Endothelial cell of umbilical vein (primary cell): Measurements from ENCODE around the gene TMEM252. TPM values are rescaled to one million over a fixed set of nuclear protein-coding genes. Genes with fewer than 3 reads are reported as not detected.

ENCODE experiments used
- BruUV-seq: library from RNA; stranded (reverse); fragments of 400-500 nt; replicated peaks from 2 replicates; lab custom pipeline; 2021; lab: Mats Ljungman, UMichigan
- CTCF ChIA-PET: fragments of 300-600, 350-600 bp; sonication (Branson Sonifier 250); formaldehyde crosslinking; loops from one replicate; lab custom pipeline; 2021; ENCODE audit warnings: antibody characterized with exemption, inconsistent platforms; lab: Charles Lee
- POLR2A ChIA-PET: fragments of 300-600, 350-600 bp; sonication (Branson Sonifier 250); formaldehyde crosslinking; loops from one replicate; lab custom pipeline; 2021; ENCODE audit warnings: antibody characterized with exemption, inconsistent platforms; lab: Charles Lee
- DNase-seq: peaks from one replicate; pipeline ENCODE4 v3.0.0-alpha.2; 2011; ENCODE audit warnings: low read depth, low spot score
- FAIRE-seq: peaks from 2 replicates; lab custom pipeline; 2011; peaks lifted over from hg19 to GRCh38; lab: Jason Lieb, UNC
- H2AFZ ChIP-seq: 2 replicates; pipeline ENCODE4 v1.6.0; 2012; ENCODE audit warnings: low read depth, low read length, control low read depth, inconsistent platforms
- H3K27ac ChIP-seq: 2 replicates; pipeline ENCODE4 v1.5.1; 2011; ENCODE audit warnings: low read depth, mild to moderate bottlenecking, control low read depth, low read length, moderate library complexity; ENCODE audit not compliant: insufficient read depth
- H3K27me3 ChIP-seq, 2 experiments: 2 replicates each; pipeline versions ENCODE4 v1.6.0 to v1.6.1; 2011; ENCODE audit warnings: low read length in 2 of 2, mixed read lengths in 1 of 2; ENCODE audit not compliant: control insufficient read depth in 2 of 2, insufficient read depth in 2 of 2
- H3K36me3 ChIP-seq, 2 experiments: 2 replicates in 1 of 2; 3 replicates in 1 of 2; pipeline ENCODE4 v1.5.1; 2011; ENCODE audit warnings: low read length in 2 of 2, mild to moderate bottlenecking in 1 of 2, moderate library complexity in 1 of 2; ENCODE audit not compliant: control insufficient read depth in 2 of 2, insufficient read depth in 2 of 2; ENCODE audit errors: extremely low read depth in 1 of 2
- H3K4me1 ChIP-seq: 3 replicates; pipeline ENCODE4 v1.5.1; 2011; ENCODE audit warnings: mild to moderate bottlenecking, low read length; ENCODE audit not compliant: control insufficient read depth, insufficient read depth; ENCODE audit errors: extremely low read depth
- H3K4me2 ChIP-seq: 2 replicates; pipeline ENCODE4 v1.6.1; 2011; ENCODE audit warnings: low read length, control low read depth, mixed read lengths; ENCODE audit not compliant: insufficient read depth
- H3K4me3 ChIP-seq, 3 experiments: fragments of 200-600 bp in 1 of 3; sonication (generic), shearing (Covaris generic) in 1 of 3; replicated peaks in 1 of 3; 2 replicates each; pipeline ENCODE4 v1.5.1; 2011 to 2016; ENCODE audit warnings: control low read depth in 3 of 3, low read length in 3 of 3, mild to moderate bottlenecking in 2 of 3, inconsistent platforms in 1 of 3, low read depth in 1 of 3, moderate library complexity in 1 of 3; ENCODE audit not compliant: insufficient read depth in 1 of 3
- H3K79me2 ChIP-seq: 2 replicates; pipeline ENCODE4 v1.6.0; 2012; ENCODE audit warnings: low read length, inconsistent platforms; ENCODE audit not compliant: control insufficient read depth, insufficient read depth
- H3K9ac ChIP-seq: replicated peaks from 2 replicates; pipeline ENCODE3; 2011; ENCODE audit warnings: low read length, control low read depth; ENCODE audit not compliant: insufficient read depth; ENCODE audit errors: extremely low read depth
- H3K9me1 ChIP-seq: replicated peaks from 3 replicates; pipeline ENCODE4 v1.6.0; 2011; ENCODE audit warnings: mild to moderate bottlenecking, low read length; ENCODE audit not compliant: control insufficient read depth, insufficient read depth; ENCODE audit errors: extremely low read depth
- H3K9me3 ChIP-seq: replicated peaks from 2 replicates; pipeline ENCODE4 v1.5.1; 2012; ENCODE audit warnings: low read length, inconsistent platforms; ENCODE audit not compliant: control insufficient read depth, insufficient read depth
- H4K20me1 ChIP-seq: replicated peaks from 2 replicates; pipeline ENCODE3; 2011; ENCODE audit warnings: mild to moderate bottlenecking, low read length; ENCODE audit not compliant: control insufficient read depth, insufficient read depth; ENCODE audit errors: extremely low read depth
- EZH2 ChIP-seq: IDR thresholded peaks from 2 replicates; pipeline ENCODE4 v1.6.1; 2012; ENCODE audit warnings: borderline replicate concordance, low read depth, mild to moderate bottlenecking, moderate library complexity, low read length, inconsistent platforms; ENCODE audit not compliant: severe bottlenecking
- FOS ChIP-seq: IDR thresholded peaks from 2 replicates; pipeline ENCODE4 v1.6.1; 2011; ENCODE audit warnings: mild to moderate bottlenecking, low read length, moderate library complexity, borderline replicate concordance; ENCODE audit not compliant: insufficient read depth
- GATA2 ChIP-seq: IDR thresholded peaks from 2 replicates; pipeline ENCODE4 v1.7.0; 2011; ENCODE audit warnings: low read depth, mild to moderate bottlenecking, moderate library complexity, mixed read lengths, low read length; ENCODE audit not compliant: insufficient read length, insufficient read depth
- JUN ChIP-seq: IDR thresholded peaks from 2 replicates; pipeline ENCODE4 v1.6.1; 2011; ENCODE audit warnings: borderline replicate concordance, low read depth; ENCODE audit not compliant: insufficient read length, insufficient read depth
- MYC ChIP-seq: IDR thresholded peaks from one replicate; pipeline ENCODE4 v1.6.1; 2011; ENCODE audit warnings: mild to moderate bottlenecking, low read depth, low read length
- POLR2A ChIP-seq: IDR thresholded peaks from 2 replicates; pipeline ENCODE4 v1.6.1; 2012; ENCODE audit warnings: low read depth, mild to moderate bottlenecking, control low read depth, low read length
- POLR2AphosphoS5 ChIP-seq: IDR thresholded peaks from 2 replicates; pipeline ENCODE4 v1.6.1; 2012; ENCODE audit warnings: low read depth, mild to moderate bottlenecking, control low read depth, low read length, moderate library complexity; ENCODE audit not compliant: insufficient read depth
- dilution Hi-C: fragments of 300-500 bp; cut with MboI; formaldehyde crosslinking; loops from one replicate; pipeline ENCODE4 v1.15.0; 2019; ENCODE audit warnings: low sequenced_read_pairs; ENCODE audit not compliant: extremely low pct_ligation_motif_present
- intact Hi-C: fragments of 100-400 bp; cut with micrococcal nuclease; formaldehyde crosslinking; loops from one replicate; pipeline ENCODE4 v1.10.0; 2022
- polyA plus RNA-seq, 4 experiments: library from polyadenylated mRNA; depleted of rRNA in 3 of 4; stranded (reverse) in 3 of 4; unstranded in 1 of 4; fragments of >200 nt; gene quantifications; 2 replicates each; pipeline versions ENCODE4 v1.2.1 to v1.2.3, GENCODE V29; 2011 to 2012; ENCODE audit warnings: missing spikeins in 1 of 4
- total RNA-seq: library from RNA; stranded (reverse); gene quantifications from 2 replicates; pipeline ENCODE4 v1.2.3, GENCODE V29; 2021
- TF ChIP-seq, protein P1 (sequence below), 2 donors: IDR thresholded peaks; 1 replicate in 1 of 2; 2 replicates in 1 of 2; pipeline ENCODE4 v1.5.1; 2011; ENCODE audit warnings: low read length in 2 of 2, mild to moderate bottlenecking in 2 of 2, moderate library complexity in 2 of 2, control low read depth in 1 of 2, inconsistent platforms in 1 of 2, low read depth in 1 of 2; ENCODE audit not compliant: insufficient read depth in 1 of 2; ENCODE audit errors: extremely low read depth in 1 of 2
- TF ChIP-seq, protein P2 (sequence below): IDR thresholded peaks from 2 replicates; pipeline ENCODE4 v1.6.1; 2011; ENCODE audit not compliant: insufficient read depth, insufficient read length

TMEM252 gene
- total and polyA plus RNA-seq, 2 donors (not counting 3 experiments of a cell fraction or from before 2014, with no cell fraction given), result not detected

DNA sequence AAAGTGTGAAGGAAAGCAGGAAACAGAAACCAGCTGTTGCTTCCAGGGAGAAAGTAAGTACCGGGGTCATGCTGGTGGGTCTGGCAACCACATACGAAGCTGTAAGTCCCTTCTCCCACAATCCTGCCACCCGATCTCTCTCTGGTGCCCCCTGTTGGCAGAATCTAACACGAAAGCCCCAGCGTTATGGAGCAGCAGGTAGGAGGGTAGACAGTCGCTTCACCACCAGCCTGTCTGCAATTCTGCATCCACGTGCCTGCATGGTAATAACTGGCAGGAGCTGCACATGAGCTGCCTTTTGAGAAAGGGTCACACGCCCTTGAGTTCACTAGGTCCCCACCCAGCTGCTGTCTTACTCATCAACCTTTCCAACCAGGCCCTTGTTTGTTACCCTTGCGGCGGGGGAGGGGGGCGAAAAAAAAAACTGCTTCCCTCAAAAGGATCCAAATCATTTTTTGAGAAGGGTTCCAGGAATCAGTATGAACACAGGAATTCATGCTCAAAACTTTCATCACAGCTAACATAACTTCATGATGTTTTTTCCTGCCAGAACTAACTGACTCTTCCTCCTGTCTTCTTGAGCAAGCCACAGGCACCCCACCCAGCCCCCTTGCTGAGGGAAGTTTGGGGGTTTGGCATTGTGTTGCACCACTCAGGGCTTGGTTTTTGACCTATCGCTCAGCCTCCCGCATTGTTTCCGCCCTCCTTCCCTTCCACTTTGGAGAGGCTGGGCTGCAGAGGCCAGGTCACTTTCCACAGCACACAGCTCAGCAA, 19.6 kb upstream of the TMEM252 start:
- DNase-seq (peak; percentile 20), FAIRE-seq (no peak)
- H2AFZ ChIP-seq, result no peak overlapping the region
- no peaks in the 10 kb centered on the region for H3K27me3 ChIP-seq
- no peaks in the 10 kb centered on the region for H3K9me3 ChIP-seq
- no peaks in the 10 kb centered on the region for H3K9me1 ChIP-seq
- H3K27ac ChIP-seq, result no peak overlapping the region
- H3K4me1 ChIP-seq, result no peaks in the 10 kb centered on the region
- H4K20me1 ChIP-seq, result no peaks in the 10 kb centered on the region
- H3K79me2 ChIP-seq, result no peaks in the 10 kb centered on the region
- CTCF ChIA-PET, result interaction anchor here (0.7 to 1.6 kb wide), 8 partner anchors 8 to 439 kb away, joined by 3 to 7 read pairs (median 4); partner anchors contain the start of gene TMEM252
- intact Hi-C loops, result no loop called here
- POLR2A ChIA-PET, result no interaction called here
- no peak overlapping the region for H3K9ac ChIP-seq
- TF ChIP-seq, protein P1, sequence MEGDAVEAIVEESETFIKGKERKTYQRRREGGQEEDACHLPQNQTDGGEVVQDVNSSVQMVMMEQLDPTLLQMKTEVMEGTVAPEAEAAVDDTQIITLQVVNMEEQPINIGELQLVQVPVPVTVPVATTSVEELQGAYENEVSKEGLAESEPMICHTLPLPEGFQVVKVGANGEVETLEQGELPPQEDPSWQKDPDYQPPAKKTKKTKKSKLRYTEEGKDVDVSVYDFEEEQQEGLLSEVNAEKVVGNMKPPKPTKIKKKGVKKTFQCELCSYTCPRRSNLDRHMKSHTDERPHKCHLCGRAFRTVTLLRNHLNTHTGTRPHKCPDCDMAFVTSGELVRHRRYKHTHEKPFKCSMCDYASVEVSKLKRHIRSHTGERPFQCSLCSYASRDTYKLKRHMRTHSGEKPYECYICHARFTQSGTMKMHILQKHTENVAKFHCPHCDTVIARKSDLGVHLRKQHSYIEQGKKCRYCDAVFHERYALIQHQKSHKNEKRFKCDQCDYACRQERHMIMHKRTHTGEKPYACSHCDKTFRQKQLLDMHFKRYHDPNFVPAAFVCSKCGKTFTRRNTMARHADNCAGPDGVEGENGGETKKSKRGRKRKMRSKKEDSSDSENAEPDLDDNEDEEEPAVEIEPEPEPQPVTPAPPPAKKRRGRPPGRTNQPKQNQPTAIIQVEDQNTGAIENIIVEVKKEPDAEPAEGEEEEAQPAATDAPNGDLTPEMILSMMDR (IDR thresholded peaks at IDR 0.05; ENCODE audit: extremely low read depth in 1 of 2, insufficient read depth in 1 of 2, low read depth in 1 of 2, low read length in 2 of 2), result peak; percentile 34 to 53
- TF ChIP-seq MYC, result no peak
- TF ChIP-seq FOS, result no peak
- dilution Hi-C loops, result no loop called here
- BruUV-seq, result no TSS peak
- no peak overlapping the region for H3K4me3 ChIP-seq
- no peak overlapping the region for H3K4me2 ChIP-seq
- H3K36me3 ChIP-seq, result no peaks in the 10 kb centered on the region

DNA sequence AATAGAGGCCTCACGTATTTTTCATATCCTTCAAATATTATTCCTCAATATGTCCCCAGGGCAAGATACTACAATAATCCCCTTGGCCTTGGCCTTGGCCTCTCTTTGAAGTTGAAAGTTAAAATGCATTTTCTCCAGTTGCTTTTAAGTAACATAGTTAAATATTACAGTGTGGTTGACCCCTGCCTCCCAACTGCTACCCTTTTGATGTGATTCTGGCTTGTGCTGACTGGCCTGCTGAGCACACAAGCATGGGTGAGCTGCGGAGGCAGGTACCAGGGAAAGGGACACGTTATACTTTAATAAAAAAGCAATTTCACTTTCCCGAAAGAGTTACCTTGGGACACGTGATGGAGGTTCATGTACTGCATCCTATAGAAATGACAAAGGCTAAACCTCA, 17.9 kb upstream of the TMEM252 start:
- intact Hi-C loops, result no loop called here
- CTCF ChIA-PET, result no interaction called here
- dilution Hi-C loops, result no loop called here

More for the DNA sequence above, 17.9 kb upstream of the TMEM252 start:
- BruUV-seq, result no TSS peak
- no peak overlapping the region for H3K27ac ChIP-seq
- no peak overlapping the region for H3K4me3 ChIP-seq
- no peaks in the 10 kb centered on the region for H3K9me3 ChIP-seq
- no peaks in the 10 kb centered on the region for H3K36me3 ChIP-seq
- TF ChIP-seq FOS (no peak), EZH2 (no peak), GATA2 (no peak), JUN (no peak), POLR2AphosphoS5 (no peak), MYC (no peak), POLR2A (no peak)
- TF ChIP-seq, protein P1 (IDR thresholded peaks at IDR 0.05; ENCODE audit: extremely low read depth in 1 of 2, insufficient read depth in 1 of 2, low read depth in 1 of 2, low read length in 2 of 2), result no peak
- TF ChIP-seq, protein P2, sequence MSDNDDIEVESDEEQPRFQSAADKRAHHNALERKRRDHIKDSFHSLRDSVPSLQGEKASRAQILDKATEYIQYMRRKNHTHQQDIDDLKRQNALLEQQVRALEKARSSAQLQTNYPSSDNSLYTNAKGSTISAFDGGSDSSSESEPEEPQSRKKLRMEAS, result no peak
- H3K4me1 ChIP-seq, result no peaks in the 10 kb centered on the region
- no peaks in the 10 kb centered on the region for H3K79me2 ChIP-seq
- DNase-seq (no peak), FAIRE-seq (no peak)
- H2AFZ ChIP-seq, result no peak overlapping the region
- H3K27me3 ChIP-seq, result no peaks in the 10 kb centered on the region
- H3K9me1 ChIP-seq, result no peaks in the 10 kb centered on the region
- POLR2A ChIA-PET, result no interaction called here
- no peak overlapping the region for H3K9ac ChIP-seq
- no peak overlapping the region for H3K4me2 ChIP-seq
- no peaks in the 10 kb centered on the region for H4K20me1 ChIP-seq
